Caco-2 (cell line): ENCODE measurements around the gene ZNF487. TPM values are rescaled to one million over a fixed set of nuclear protein-coding genes. Genes with fewer than 3 reads are reported as not detected.

Experiments used
- Bru-seq: library from RNA; stranded (reverse); fragments of 400-500 nt; gene quantifications from one replicate; lab custom pipeline; 2021; lab: Mats Ljungman, UMichigan
- BruChase-seq, 2 experiments: library from RNA; stranded (reverse); fragments of 400-500 nt; gene quantifications; one replicate each; lab custom pipeline; 2021; lab: Mats Ljungman, UMichigan
- BruUV-seq: library from RNA; stranded (reverse); fragments of 400-500 nt; replicated peaks from 2 replicates; lab custom pipeline; 2021; lab: Mats Ljungman, UMichigan
- CTCF ChIA-PET: fragments of 300-600 bp; sonication (Branson Sonifier 250); formaldehyde crosslinking; loops from one replicate; lab custom pipeline; 2022; ENCODE audit warnings: antibody characterized with exemption; lab: Charles Lee
- POLR2A ChIA-PET: fragments of 300-600 bp; sonication (Branson Sonifier 250); formaldehyde crosslinking; loops from one replicate; lab custom pipeline; 2022; ENCODE audit warnings: antibody characterized with exemption; lab: Charles Lee
- DNase-seq, 2 experiments: peaks; one replicate each; pipeline versions ENCODE4 v3.0.0 to v3.0.0-alpha.2; 2020 to 2022
- H3K27me3 ChIP-seq: replicated peaks from 2 replicates; pipeline ENCODE4 v1.6.0; 2011; ENCODE audit warnings: low read length; ENCODE audit not compliant: control insufficient read depth, insufficient read depth
- H3K36me3 ChIP-seq: 2 replicates; pipeline ENCODE4 v1.5.1; 2011; ENCODE audit warnings: low read length; ENCODE audit not compliant: control insufficient read depth, insufficient read depth
- H3K4me1 ChIP-seq: fragments of 250-450 bp; sonication (Bioruptor Pico); 2 replicates; pipeline ENCODE4 v1.5.1; 2020; ENCODE audit warnings: mild to moderate bottlenecking
- H3K4me3 ChIP-seq: 2 replicates; pipeline ENCODE4 v1.5.1; 2011; ENCODE audit warnings: low read depth, mild to moderate bottlenecking, control low read depth, low read length
- H3K9me3 ChIP-seq: fragments of 250-450 bp; sonication (Bioruptor Pico); 2 replicates; pipeline ENCODE4 v1.5.1; 2020; ENCODE audit warnings: mild to moderate bottlenecking, moderate library complexity
- H3K27ac Mint-ChIP-seq: one replicate; pipeline ENCODE4 v1.8.0; 2022; ENCODE audit warnings: mixed read lengths; ENCODE audit not compliant: unreplicated experiment
- H3K27me3 Mint-ChIP-seq: one replicate; pipeline ENCODE4 v1.8.0; 2022; ENCODE audit warnings: mixed read lengths; ENCODE audit not compliant: insufficient read depth, unreplicated experiment
- H3K36me3 Mint-ChIP-seq: one replicate; pipeline ENCODE4 v1.8.0; 2022; ENCODE audit warnings: mild to moderate bottlenecking, mixed read lengths; ENCODE audit not compliant: insufficient read depth, unreplicated experiment
- H3K4me1 Mint-ChIP-seq: one replicate; pipeline ENCODE4 v1.8.0; 2022; ENCODE audit warnings: low read depth, mixed read lengths; ENCODE audit not compliant: unreplicated experiment
- H3K4me3 Mint-ChIP-seq: one replicate; pipeline ENCODE4 v1.8.0; 2022; ENCODE audit warnings: mild to moderate bottlenecking, moderate library complexity, mixed read lengths; ENCODE audit not compliant: unreplicated experiment
- H3K9me3 Mint-ChIP-seq: one replicate; pipeline ENCODE4 v1.8.0; 2022; ENCODE audit warnings: mixed read lengths; ENCODE audit not compliant: unreplicated experiment
- CTCF ChIP-seq, 2 experiments: fragments of 200-600 bp in 1 of 2; IDR thresholded peaks; 1 replicate in 1 of 2; 2 replicates in 1 of 2; pipeline versions ENCODE4 v1.5.1 to v1.8.0; 2011 to 2022; ENCODE audit warnings: antibody characterized with exemption in 1 of 2, control low read depth in 1 of 2, inconsistent platforms in 1 of 2, low read depth in 1 of 2, low read length in 1 of 2, mild to moderate bottlenecking in 1 of 2, moderate library complexity in 1 of 2; ENCODE audit not compliant: insufficient read depth in 1 of 2, severe bottlenecking in 1 of 2, unreplicated experiment in 1 of 2
- intact Hi-C: fragments of 100-400 bp; cut with micrococcal nuclease; formaldehyde crosslinking; loops from one replicate; pipeline ENCODE4 v1.10.0; 2022; ENCODE audit not compliant: unreplicated experiment
- long read RNA-seq: library from polyadenylated mRNA; stranded (forward); transcript quantifications from one replicate; pipeline ENCODE4 v2.0.0, GENCODE V29; 2022
- total RNA-seq: library from RNA; stranded (reverse); gene quantifications from 2 replicates; pipeline ENCODE4 v1.2.3, GENCODE V29; 2022

Gene ZNF487
- 5.0 and 6.5 TPM in 2 replicates for total RNA-seq
- percentile 53 among the genes with signal in this experiment for Bru-seq, nascent RNA
- percentile 58 among the genes with signal in this experiment for BruChase-seq, experiment 1, labeled RNA remaining after a 2-hour chase
- percentile 56 among the genes with signal in this experiment for BruChase-seq, experiment 2, labeled RNA remaining after a 6-hour chase
- long read RNA-seq, partial matches to known transcripts = 0 of 7 reads
- long read RNA-seq, other reads (novel, unspliced or antisense) = 3 of 7 reads

GRCh38 chr10:43436291-43437140 is at the start of gene ZNF487:
ZNF487 (plus strand) TSS chr10:43437111; CDS start chr10:43475814, 38,703 bp downstream.
- ChIA-PET POLR2A (interaction anchor here (0.5 to 2.5 kb wide), 6 partner anchors 16 to 143 kb away, joined by 4 to 40 read pairs (median 10); partner anchors contain the start of gene HNRNPF), CTCF (interaction anchor here (0.5 to 1.1 kb wide), 5 partner anchors 11 to 171 kb away, joined by 3 to 8 read pairs (median 4); no protein-coding TSS in a partner anchor)
- H3K36me3 ChIP-seq = no peaks in the 10 kb centered on the region
- H3K4me3 ChIP-seq = peak within 1 kb of the TSS; percentile 87
- Mint-ChIP-seq H3K27ac (peak within 1 kb of the TSS; percentile 98), H3K36me3 (peaks cover 13% of the 10 kb centered on the region), H3K4me1 (no peaks in the 10 kb centered on the region), H3K27me3 (no peaks in the 10 kb centered on the region), H3K9me3 (no peaks in the 10 kb centered on the region), H3K4me3 (peak within 1 kb of the TSS; percentile 97)
- peak; percentile 94 to 98 for DNase-seq
- intact Hi-C loops = loop anchor here (1.0 kb wide), 3 partner anchors 15 to 40 kb away; partner anchors contain the start of gene HNRNPF
- no peaks in the 10 kb centered on the region for H3K9me3 ChIP-seq
- BruUV-seq = TSS peak; percentile 96
- peaks cover 10% of the 10 kb centered on the region; the same call in 1 of the 2 replicates for H3K4me1 ChIP-seq
- TF ChIP-seq CTCF (IDR thresholded peaks at IDR 0.05; ENCODE audit: insufficient read depth in 1 of 2, low read depth in 1 of 2, low read length in 1 of 2, severe bottlenecking in 1 of 2, unreplicated experiment in 1 of 2) = peak in 1 of 2 experiments; percentile 62
- H3K27me3 ChIP-seq = no peaks in the 10 kb centered on the region

GRCh38 chr10:43387678-43388032 is 49.3 kb upstream of the ZNF487 start:
- CTCF ChIA-PET = no interaction called here
- Histone ChIP-seq H3K4me1 (peaks cover 39% of the 10 kb centered on the region), H3K9me3 (no peaks in the 10 kb centered on the region), H3K4me3 (no peak overlapping the region), H3K27me3 (no peaks in the 10 kb centered on the region), H3K36me3 (peaks cover 23% of the 10 kb centered on the region)
- H3K4me3 Mint-ChIP-seq = no peak overlapping the region
- BruUV-seq = no TSS peak
- no peaks in the 10 kb centered on the region for H3K27me3 Mint-ChIP-seq
- H3K36me3 Mint-ChIP-seq = peaks cover 100% of the 10 kb centered on the region
- no peaks in the 10 kb centered on the region for H3K9me3 Mint-ChIP-seq
- peak overlapping the region; percentile 53 for H3K27ac Mint-ChIP-seq
- peaks cover 65% of the 10 kb centered on the region for H3K4me1 Mint-ChIP-seq
- intact Hi-C loops = no loop called here
- TF ChIP-seq CTCF (IDR thresholded peaks at IDR 0.05; ENCODE audit: insufficient read depth in 1 of 2, low read depth in 1 of 2, low read length in 1 of 2, severe bottlenecking in 1 of 2, unreplicated experiment in 1 of 2) = no peak
- POLR2A ChIA-PET = interaction anchor here (0.7 kb wide), 2 partner anchors 96 to 172 kb away, joined by 3 to 4 read pairs; no protein-coding TSS in a partner anchor
- no peak for DNase-seq

- BruUV-seq = no TSS peak
- peak in 1 of 2 experiments; percentile 43 for DNase-seq
- H3K4me1 ChIP-seq = peaks cover 28% of the 10 kb centered on the region
- Mint-ChIP-seq H3K36me3 (peaks cover 100% of the 10 kb centered on the region), H3K4me1 (peaks cover 64% of the 10 kb centered on the region), H3K4me3 (no peak overlapping the region), H3K9me3 (no peaks in the 10 kb centered on the region), H3K27me3 (no peaks in the 10 kb centered on the region), H3K27ac (peak overlapping the region; percentile 68)
- TF ChIP-seq CTCF (IDR thresholded peaks at IDR 0.05; ENCODE audit: insufficient read depth in 1 of 2, low read depth in 1 of 2, low read length in 1 of 2, severe bottlenecking in 1 of 2, unreplicated experiment in 1 of 2) = no peak
- no peaks in the 10 kb centered on the region for H3K9me3 ChIP-seq
- peaks cover 31% of the 10 kb centered on the region for H3K36me3 ChIP-seq
- CTCF ChIA-PET = interaction anchor here (1.5 kb wide), 1 partner anchor 9 kb away, joined by 4 read pairs; no protein-coding TSS in a partner anchor
- H3K27me3 ChIP-seq = no peaks in the 10 kb centered on the region
- POLR2A ChIA-PET = interaction anchor here (0.9 kb wide), 1 partner anchor 20 kb away, joined by 10 read pairs; no protein-coding TSS in a partner anchor
- intact Hi-C loops = loop anchor here (1.0 kb wide), 1 partner anchor 72 kb away; no protein-coding TSS in a partner anchor
- H3K4me3 ChIP-seq = no peak overlapping the region
Observed at GRCh38 chr10:43389867-43390266, 47.0 kb upstream of the ZNF487 start.
